NOMO-1 (cell line): Measurements from ENCODE around the gene TAS2R60.
A peak's percentile ranks its signal among the peaks of the same experiment; 100 is the strongest.
"Not testable (repeated sequence)": the region's sequence is repeated elsewhere in the genome, so short reads cannot be mapped to it uniquely, and the experiment has no call there.

ENCODE experiments used
- DNase-seq, 2 experiments: peaks; one replicate each; lab custom pipeline; 2025; ENCODE audit not compliant: unreplicated experiment in 2 of 2; lab: John Stamatoyannopoulos, UW

TAS2R60 gene

GRCh38 chr7:143463957-143464356, 20.7 kb downstream of the TAS2R60 start:
- DNase-seq = no peak

- DNase-seq = no peak
Measured at GRCh38 chr7:143467724-143468123, 24.5 kb downstream of the TAS2R60 start.

GRCh38 chr7:143472071-143472689, 28.9 kb downstream of the TAS2R60 start:
- DNase-seq = not testable (repeated sequence)

- DNase-seq = no peak
Measured at GRCh38 chr7:143477501-143478150, 34.4 kb downstream of the TAS2R60 start, which contains the start of gene TAS2R41. Gene TAS2R41, plus strand, starts transcription at chr7:143477873. Its CDS starts 0 bp downstream, at chr7:143477873.

- DNase-seq = no peak
Measured at GRCh38 chr7:143479055-143479766, 36.0 kb downstream of the TAS2R60 start.

- DNase-seq = no peak
Measured at GRCh38 chr7:143480501-143480900, 37.2 kb downstream of the TAS2R60 start.

GRCh38 chr7:143484119-143484518, 40.9 kb downstream of the TAS2R60 start:
- DNase-seq = no peak

GRCh38 chr7:143485094-143485493, 41.8 kb downstream of the TAS2R60 start:
- peak in 1 of 2 experiments; percentile 54 for DNase-seq

GRCh38 chr7:143485500-143485899, 42.2 kb downstream of the TAS2R60 start:
- DNase-seq = peak in 1 of 2 experiments; percentile 12

- DNase-seq = not testable (repeated sequence)
Measured at GRCh38 chr7:143486266-143486665, 43.0 kb downstream of the TAS2R60 start.

GRCh38 chr7:143487061-143487460, 43.8 kb downstream of the TAS2R60 start:
- DNase-seq = peak in 1 of 2 experiments; percentile 1

GRCh38 chr7:143487566-143487965, 44.3 kb downstream of the TAS2R60 start:
- no peak for DNase-seq

- DNase-seq = no peak
Measured at GRCh38 chr7:143490717-143491306, 47.6 kb downstream of the TAS2R60 start.

- DNase-seq = peak in 1 of 2 experiments; percentile 6
Measured at GRCh38 chr7:143492043-143492471, 48.8 kb downstream of the TAS2R60 start.

GRCh38 chr7:143492799-143493739, 49.8 kb downstream of the TAS2R60 start:
- DNase-seq = no peak

GRCh38 chr7:143493751-143494150, 50.5 kb downstream of the TAS2R60 start:
- DNase-seq = no peak
